Activated gamma-delta T cell treated with Interleukin-2 at 50 U/mL for 16 hours (primary cell): ENCODE measurements around the gene SLC7A5.
"Not testable (repeated sequence)": the region's sequence is repeated elsewhere in the genome, so short reads cannot be mapped to it uniquely, and the experiment has no call there.

ENCODE experiments used
- DNase-seq: peaks from one replicate; pipeline ENCODE4 v3.0.0-alpha.2; 2020

SLC7A5 gene

GRCh38 chr16:87869061-87869878 lies at the start of gene SLC7A5:
Gene SLC7A5 (minus strand): TSS chr16:87869507. CDS start chr16:87869422, 85 bp downstream.
- DNase-seq = peak; percentile 82

- DNase-seq = no peak
Observed at GRCh38 chr16:87918338-87918737, 49.0 kb upstream of the SLC7A5 start.

GRCh38 chr16:87917503-87917902 lies 48.2 kb upstream of the SLC7A5 start:
- DNase-seq = no peak

DNA sequence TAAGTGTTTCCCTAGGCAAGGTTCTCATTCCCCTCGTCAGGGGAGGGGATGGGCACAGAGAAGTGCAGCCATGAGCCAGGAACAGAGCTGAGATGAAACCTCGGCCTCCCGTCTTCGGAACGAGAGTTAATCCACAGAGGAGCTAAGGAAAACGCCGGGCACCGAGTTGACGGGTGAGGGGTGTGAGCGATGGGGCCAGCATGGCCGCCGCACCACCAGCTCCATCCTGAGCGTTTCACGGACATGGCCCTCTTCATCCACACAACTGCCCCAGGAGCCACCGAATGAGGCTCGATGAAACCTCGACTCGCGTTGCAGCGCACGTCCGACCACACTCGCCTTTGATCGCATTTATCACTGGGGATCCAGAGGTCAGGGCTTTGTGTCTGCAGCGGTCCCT lies 45.5 kb upstream of the SLC7A5 start:
- no peak for DNase-seq

DNA sequence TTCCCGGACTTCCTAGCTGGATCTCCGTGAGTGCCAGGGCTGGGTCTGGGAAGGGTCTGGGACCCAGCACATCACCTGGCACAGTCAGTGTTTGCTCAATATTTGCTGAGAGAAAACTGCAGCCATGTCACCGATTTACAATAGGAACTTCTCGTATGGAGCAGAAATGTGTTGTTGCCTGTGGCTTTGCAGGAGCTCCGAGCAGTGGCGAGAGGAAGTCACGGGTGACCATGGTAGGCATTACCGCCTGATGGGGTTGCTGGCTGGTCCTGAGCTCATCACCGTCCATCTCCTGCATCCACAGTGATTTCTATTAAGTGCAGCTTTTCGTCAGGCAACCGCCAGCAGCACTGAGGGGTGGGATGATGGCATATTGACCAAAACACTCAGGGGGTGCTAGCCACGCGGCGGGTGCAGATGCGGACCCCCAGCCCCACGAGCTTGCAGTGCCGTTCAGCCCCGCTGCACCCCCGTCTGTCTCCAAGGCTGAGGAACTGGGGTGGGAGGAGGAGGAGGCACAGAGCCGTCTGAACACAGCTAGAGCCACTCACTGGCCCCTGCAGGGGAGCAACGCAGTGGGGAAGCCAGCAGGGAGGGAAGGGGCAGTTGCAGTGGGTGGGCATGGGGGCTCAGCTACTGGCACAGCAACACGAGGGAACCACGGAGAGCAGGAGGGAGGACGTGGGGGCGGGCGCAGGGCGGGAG lies 44.9 kb upstream of the SLC7A5 start:
- not testable (repeated sequence) for DNase-seq

GRCh38 chr16:87912691-87913090 lies 43.4 kb upstream of the SLC7A5 start:
- DNase-seq = not testable (repeated sequence)

- DNase-seq = not testable (repeated sequence)
Observed at GRCh38 chr16:87911106-87911763, 41.9 kb upstream of the SLC7A5 start.

- peak; percentile 78 for DNase-seq
Observed at GRCh38 chr16:87909203-87909935, 40.1 kb upstream of the SLC7A5 start.

- not testable (repeated sequence) for DNase-seq
Observed at GRCh38 chr16:87908101-87908500, 38.8 kb upstream of the SLC7A5 start.

DNA sequence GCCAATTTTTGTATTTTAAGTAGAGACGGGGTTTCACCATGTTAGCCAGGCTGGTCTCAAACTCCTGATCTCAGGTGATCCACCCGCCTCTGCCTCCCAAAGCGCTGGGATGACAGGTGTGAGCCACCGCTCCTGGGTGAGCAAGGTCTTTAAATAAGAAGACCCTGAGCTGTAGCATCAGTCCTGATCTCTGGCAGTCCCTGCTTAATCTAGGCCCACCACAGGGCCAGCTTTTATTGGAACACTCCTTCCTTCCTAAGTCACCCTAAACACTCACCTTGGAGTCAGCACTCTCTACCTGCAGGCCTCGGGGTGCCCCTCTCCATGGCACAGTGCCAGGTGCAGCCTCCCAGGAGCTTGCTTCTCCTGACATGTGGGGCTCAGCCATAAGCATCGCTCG lies 36.2 kb upstream of the SLC7A5 start:
- not testable (repeated sequence) for DNase-seq

DNA sequence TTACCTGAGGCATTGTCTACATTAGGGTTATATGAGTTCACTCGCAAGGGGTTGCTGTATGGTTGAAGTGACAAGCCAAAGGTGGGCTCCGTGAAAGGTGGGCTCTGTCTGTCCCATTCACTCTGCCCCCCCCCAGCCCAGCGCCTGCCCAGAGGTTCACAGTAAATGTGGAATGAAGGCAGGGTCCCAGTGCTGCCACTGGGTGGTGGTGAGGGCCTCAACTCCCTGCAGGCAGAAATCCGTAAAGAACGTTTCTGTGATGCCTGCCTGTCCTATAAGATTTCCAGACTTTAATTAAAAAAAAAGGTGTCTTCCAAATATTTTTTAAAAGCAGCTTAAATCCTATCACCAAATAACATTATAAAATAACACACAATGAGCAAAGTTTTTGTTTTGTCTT lies 35.7 kb upstream of the SLC7A5 start:
- not testable (repeated sequence) for DNase-seq

- not testable (repeated sequence) for DNase-seq
Observed at GRCh38 chr16:87900489-87900888, 31.2 kb upstream of the SLC7A5 start.

DNA sequence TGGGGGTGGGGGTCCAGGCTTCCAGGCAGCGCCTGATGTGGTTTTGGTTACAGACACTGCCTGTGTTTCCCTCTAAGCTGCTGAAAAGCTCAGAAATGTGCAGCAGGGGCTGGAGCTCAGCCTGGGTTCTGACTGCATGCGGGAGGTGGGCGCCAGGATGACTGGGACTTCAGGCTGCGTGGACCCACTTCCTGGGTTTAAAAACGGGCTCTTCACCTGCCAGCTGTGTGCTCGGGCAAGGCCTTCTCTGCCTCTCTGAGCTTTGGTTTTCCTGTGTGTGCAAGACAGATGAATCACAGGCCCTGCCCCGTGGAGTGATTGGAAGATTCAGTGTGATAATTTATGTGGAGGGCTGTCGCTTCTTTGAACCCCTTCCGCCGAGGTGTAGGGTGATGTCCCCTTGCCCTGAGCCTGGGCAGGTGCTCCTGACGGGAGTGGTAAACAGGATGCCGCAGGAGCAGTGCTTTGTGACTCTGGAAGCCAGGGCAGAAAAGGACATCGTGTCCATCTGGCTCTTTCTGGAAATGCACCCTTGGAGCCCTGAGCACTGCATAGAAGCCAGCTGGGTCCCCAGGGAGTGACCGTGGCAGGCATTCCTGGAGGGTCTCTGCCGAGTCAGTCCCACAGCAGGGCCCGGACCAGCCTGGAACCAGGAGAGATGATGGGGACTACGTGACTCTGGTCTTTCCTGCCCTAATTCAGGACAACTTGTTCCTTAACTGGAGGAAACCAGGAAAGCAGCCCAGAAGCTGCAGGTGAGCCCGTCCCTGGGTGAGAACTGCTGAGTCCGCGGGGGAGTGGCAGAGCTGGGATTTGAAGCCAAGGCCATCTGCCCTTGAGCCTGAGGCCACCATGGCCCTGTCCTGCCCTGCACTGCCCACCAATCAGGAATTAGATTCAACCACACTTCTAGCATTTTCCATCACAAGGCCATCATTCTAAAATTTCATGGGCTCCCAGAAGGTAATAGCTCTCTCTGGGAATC lies 28.5 kb upstream of the SLC7A5 start:
- DNase-seq = peak; percentile 57

DNA sequence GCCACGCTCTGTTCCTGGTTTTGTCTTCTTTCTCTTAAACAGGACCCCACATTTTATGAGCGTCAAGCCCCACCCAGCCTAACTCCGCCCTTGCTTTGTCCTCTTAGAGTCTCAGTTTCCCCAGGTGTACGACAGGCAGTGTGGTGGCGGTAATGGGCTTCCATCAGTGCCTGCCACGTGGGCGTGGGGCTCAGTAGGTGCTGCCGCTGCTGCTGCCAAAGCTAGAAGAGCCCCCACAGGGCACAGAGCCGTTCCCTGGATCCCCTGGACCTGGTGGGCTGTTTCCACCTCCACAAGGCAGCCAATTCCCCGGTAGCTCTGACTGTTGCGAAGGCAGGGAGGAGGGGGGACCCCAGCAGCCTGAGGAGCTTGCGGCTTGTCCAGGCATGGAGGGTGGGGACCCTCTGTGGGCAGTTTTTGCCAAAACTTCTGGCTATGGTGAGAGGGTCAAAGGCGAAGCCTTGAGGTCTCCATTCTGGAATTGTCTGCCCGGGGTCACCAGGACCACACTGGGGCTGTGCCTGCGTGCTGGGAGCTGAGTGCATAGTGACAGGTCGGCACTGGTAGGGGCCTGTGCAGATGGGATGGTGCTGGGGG lies 27.7 kb upstream of the SLC7A5 start:
- DNase-seq = not testable (repeated sequence)

GRCh38 chr16:87896176-87896890 lies 27.0 kb upstream of the SLC7A5 start:
- not testable (repeated sequence) for DNase-seq

DNA sequence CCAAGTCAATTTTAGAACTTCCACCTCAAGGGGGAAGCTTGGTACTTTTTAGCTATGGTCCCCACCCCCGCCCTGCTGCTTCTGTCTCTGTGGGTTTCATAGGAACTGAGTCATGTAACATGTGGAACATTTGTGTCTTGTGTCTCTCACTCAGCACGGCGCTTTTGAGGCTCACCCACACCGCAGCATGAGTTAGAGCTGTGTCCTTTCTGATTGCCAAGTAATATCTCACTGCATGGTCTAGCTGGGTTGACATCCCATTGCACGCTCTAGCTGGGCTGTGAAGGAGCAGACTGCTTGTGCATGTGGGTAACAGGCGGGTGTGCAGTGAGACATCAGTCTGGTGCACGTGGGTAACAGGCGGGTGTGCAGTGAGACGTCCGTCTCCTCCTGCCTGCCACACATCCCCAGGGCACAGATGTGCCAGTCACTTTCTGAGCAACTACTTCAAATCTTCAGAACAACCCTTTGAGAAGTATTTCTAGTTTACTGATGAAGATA lies 26.4 kb upstream of the SLC7A5 start:
- peak; percentile 75 for DNase-seq

- DNase-seq = not testable (repeated sequence)
Observed at GRCh38 chr16:87894005-87894404, 24.7 kb upstream of the SLC7A5 start.

- DNase-seq = no peak
Observed at GRCh38 chr16:87891764-87892163, 22.5 kb upstream of the SLC7A5 start.

GRCh38 chr16:87889762-87890161 lies 20.5 kb upstream of the SLC7A5 start:
- not testable (repeated sequence) for DNase-seq

GRCh38 chr16:87888346-87888745 lies 19.0 kb upstream of the SLC7A5 start:
- DNase-seq = not testable (repeated sequence)
